HEK293T (cell line): Measurements from ENCODE around the gene LNP1.

Experiments
- CTBP1 ChIP-seq: fragments of 450-650 bp; IDR thresholded peaks from 2 replicates; pipeline ENCODE4 v1.6.1; 2016; ENCODE audit warnings: borderline replicate concordance
- ELF4 ChIP-seq: fragments of 450-650 bp; IDR thresholded peaks from 2 replicates; pipeline ENCODE4 v1.6.1; 2017; ENCODE audit warnings: antibody characterized with exemption
- FOXM1 ChIP-seq: fragments of 450-650 bp; IDR thresholded peaks from 2 replicates; pipeline ENCODE4 v1.6.1; 2017; ENCODE audit warnings: mild to moderate bottlenecking, borderline replicate concordance
- LEF1 ChIP-seq: fragments of 450-650 bp; IDR thresholded peaks from 2 replicates; pipeline ENCODE4 v1.6.1; 2017; ENCODE audit warnings: mild to moderate bottlenecking, borderline replicate concordance
- NFRKB ChIP-seq: fragments of 450-650 bp; IDR thresholded peaks from 2 replicates; pipeline ENCODE4 v1.6.1; 2016; ENCODE audit warnings: mild to moderate bottlenecking, moderate library complexity
- PKNOX1 ChIP-seq: fragments of 450-650 bp; IDR thresholded peaks from 2 replicates; pipeline ENCODE4 v1.6.1; 2016
- TARDBP ChIP-seq: fragments of 450-650 bp; IDR thresholded peaks from 2 replicates; pipeline ENCODE4 v1.6.1; 2016

- TF ChIP-seq ELF4 (no peak), NFRKB (no peak), CTBP1 (no peak), LEF1 (no peak), FOXM1 (no peak), TARDBP (no peak), PKNOX1 (peak; percentile 50; the same call in 1 of the 2 replicates)
Measured at GRCh38 chr3:100404250-100404548, 2.9 kb downstream of the LNP1 start.
